Limb (tissue), 2 donors: ENCODE measurements around the gene PRDM4.
"Not testable (repeated sequence)": the region's sequence is repeated elsewhere in the genome, so short reads cannot be mapped to it uniquely, and the experiment has no call there.

Experiments
- DNase-seq, 2 donors: peaks; one replicate each; pipeline ENCODE4 v3.0.0-alpha.2; 2016; ENCODE audit errors: extremely low spot score in 2 of 2

The PRDM4 gene

DNA sequence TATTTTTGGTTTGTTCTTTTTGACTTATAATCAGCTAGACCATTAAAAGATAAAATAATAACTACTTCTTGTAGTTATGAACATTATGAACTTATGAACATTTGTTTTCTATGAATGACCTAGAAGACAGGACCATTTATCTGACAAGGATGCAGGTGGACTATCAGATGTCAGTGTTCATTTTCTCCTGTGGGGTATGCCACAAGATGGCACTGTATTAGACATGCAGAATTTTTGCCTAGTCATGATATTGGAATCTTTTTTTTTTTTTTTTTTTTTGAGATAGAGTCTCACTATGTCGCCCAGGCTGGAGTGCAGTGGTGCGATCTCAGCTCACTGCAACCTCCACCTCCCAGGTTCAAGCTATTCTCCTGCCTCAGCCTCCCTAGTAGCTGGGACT, 65.2 kb downstream of the PRDM4 start:
- not testable (repeated sequence) for DNase-seq

DNA sequence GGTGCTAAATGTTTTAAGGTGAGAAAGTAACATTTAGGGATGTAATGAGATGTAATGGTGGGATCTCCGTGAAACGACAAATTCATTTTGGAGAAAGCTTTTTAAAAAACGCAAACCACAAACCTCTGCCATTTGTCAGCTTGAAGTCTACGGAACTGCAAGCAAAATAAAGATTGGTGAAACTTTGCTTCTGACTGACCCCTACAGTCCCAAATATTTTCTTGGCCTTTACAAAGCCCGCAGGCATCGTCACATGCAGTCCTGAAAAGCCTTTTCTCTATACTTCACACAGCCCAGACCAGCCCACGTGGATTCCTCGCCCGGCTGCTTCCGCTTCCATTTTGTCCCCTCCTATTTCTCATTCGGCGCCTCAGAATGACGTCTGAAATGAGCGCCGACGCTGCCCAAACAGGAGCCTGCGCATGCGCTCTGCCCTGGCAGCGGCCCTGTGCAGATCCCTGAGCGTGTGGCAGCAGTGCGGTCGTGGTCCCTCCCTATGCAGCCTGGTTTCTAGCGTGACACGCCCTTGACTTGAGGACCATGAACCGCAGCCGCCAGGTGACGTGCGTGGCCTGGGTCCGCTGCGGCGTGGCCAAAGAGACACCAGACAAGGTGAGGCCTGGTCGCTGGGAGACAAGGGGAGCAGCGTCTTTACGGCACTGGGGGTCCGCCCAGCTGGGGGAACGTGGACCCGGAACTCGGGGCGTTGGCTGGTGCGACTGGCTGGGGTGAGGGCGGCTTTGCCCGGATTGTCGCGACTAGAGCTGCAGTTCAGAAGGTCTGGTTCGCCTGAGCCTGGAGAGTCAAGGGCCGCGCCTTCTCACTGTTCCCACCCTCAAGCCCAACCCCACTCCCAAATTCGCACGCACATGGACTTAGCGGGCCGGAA, 75.3 kb downstream of the PRDM4 start, which contains the start of gene PWP1:
Gene PWP1, plus strand, starts transcription at position 440 of the 889 bp plus-strand sequence. Its CDS starts 101 bp downstream, at position 541.
- peak; percentile 95 to 97 for DNase-seq

DNA sequence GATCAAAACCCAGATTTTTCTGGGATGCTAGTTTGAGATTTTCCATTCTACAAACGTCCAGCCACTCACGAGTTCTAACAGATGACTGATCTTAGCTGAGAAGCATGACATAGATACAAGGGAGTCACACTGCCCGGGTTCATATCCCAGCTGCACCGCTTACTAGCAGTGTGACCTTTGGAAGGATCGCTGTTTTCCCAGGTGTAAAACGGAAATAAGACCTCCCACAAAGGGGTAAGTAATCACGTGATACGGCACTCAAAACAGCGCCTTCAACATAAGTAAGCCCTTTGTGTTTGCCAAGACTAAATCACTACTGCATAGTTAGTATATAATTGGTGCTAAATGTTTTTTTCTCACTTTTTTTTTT, 76.0 kb downstream of the PRDM4 start:
- DNase-seq: peak; percentile 37 to 42

DNA sequence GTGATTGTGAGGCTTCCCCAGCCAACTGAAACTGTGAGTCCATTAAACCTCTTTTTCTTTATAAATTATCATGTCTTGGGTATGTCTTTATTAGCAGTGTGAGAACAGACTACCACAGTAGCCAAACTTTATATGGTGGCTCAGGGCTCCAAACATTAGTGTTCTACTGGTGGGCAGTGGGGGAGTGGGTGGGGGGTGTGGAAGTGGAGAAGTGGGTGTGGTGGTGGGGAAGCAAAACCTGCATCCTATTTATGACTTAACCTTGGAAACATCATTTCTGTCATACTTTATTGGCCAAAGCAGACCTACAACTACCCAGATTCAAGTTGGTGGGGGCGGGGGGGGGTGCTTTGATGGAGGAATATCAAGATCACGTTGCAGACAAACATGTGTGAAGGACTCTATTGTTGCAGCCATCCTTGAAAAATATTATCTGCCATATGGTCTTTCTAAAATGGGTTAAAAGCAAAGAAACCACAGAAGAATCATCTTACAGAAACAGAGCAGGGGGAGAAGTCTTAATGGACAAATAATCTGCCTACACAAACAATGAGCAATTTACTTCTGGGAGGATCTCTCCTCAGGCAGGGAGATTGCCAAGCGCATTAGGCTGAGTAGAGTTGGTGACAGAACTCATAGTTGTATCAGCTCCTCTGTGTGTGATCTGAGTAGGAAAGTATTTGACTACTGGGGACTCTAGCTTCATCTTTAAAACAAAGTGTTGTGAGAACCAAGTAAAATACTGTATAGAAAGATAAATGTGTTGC, 76.7 kb downstream of the PRDM4 start:
- DNase-seq: no peak
